GM21528 (cell line): ENCODE measurements around the gene ADPRS.

Experiments used
- ATAC-seq: cut with Tn5 transposase; IDR thresholded peaks from one replicate; pipeline ENCODE4 v1.9.1; 2021; ENCODE audit warnings: mild to moderate bottlenecking, moderate library complexity; ENCODE audit not compliant: unreplicated experiment, low FRiP score

ADPRS gene, protein sequence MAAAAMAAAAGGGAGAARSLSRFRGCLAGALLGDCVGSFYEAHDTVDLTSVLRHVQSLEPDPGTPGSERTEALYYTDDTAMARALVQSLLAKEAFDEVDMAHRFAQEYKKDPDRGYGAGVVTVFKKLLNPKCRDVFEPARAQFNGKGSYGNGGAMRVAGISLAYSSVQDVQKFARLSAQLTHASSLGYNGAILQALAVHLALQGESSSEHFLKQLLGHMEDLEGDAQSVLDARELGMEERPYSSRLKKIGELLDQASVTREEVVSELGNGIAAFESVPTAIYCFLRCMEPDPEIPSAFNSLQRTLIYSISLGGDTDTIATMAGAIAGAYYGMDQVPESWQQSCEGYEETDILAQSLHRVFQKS

GRCh38 chr1:36088577-36089392, at the start of gene ADPRS:
Gene ADPRS, plus strand, starts transcription at chr1:36088892. Its CDS starts 13 bp downstream, at chr1:36088905.
- ATAC-seq: peak; percentile 69

GRCh38 chr1:36040238-36040637, 48.5 kb upstream of the ADPRS start:
- ATAC-seq: no peak

- no peak for ATAC-seq
Measured at GRCh38 chr1:36051821-36052220, 36.9 kb upstream of the ADPRS start.

DNA sequence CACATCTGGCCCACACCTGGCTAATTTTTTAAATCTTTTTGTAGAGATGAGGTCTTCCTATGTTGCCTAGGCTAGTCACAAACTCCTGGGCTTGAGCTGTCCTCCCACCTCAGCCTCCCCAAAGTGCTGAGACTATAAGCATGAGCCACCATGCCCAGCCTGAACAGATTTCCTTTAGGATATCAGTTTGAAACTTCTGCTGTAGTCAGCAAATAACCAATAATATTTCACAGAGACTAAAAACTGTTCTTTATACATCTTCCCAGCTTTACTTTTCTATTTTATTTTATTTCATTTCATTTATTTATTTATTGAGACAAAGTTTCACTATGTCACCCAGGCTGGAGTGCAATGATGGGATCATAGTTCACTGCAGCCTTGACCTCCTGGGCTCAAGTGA, 34.7 kb upstream of the ADPRS start:
- ATAC-seq: no peak

DNA sequence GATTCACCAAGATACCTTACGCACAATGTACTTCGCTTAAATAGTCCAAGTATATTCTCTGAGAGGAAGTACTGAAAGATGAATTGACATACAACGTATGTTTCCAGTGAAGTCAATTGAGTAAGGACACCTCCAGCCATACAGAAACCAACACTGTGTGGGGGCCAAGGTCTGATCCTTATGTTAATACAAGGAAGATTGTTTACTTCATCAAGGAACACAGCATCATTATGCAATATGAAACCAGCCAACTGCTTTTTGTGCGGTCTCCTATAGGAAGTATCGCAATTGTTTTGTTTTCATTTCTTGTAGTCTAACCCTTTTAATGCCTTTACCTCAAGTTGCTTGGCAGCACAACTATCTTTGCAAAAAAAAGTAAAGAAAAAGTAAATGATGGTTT, 33.0 kb upstream of the ADPRS start:
- ATAC-seq: no peak

DNA sequence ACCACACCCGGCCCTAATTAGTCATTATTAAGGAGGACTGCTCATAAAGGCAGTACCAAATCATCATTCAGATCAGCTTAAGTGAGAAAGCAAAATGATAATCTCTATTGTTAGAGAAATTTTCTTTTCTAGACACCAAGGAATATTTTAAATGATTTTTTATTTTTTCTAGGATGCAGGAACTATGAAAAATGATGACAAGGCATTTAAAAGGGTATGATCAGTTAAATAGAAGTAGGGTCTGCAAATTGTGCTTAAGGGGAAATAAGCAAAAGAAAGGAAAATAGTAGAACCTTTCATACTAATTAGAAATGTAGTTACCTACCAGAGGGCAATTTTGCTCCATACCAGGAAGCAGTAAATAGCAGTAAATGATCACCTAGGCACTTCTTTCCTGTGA, 26.4 kb upstream of the ADPRS start:
- no peak for ATAC-seq

- no peak for ATAC-seq
Measured at GRCh38 chr1:36067871-36068270, 20.8 kb upstream of the ADPRS start.

DNA sequence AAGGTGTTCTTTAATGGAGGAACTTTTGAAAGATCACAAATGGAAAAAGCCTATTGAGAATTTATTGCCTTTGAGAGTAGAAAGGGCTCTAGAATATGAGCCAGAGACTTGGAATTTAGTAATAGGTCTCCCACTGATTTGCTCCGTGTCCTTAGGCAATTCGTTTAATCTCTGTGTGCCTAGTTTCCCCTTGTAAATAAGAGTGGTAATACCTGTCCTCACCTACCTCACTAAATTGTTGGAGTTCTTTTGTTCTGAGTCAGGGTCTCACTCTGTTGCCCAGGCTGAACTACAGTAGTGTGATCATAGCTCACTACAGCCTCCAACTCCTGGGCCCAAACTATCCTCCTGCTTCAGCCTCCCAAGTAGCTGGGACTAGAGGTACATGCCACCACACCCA, 19.8 kb upstream of the ADPRS start:
- no peak for ATAC-seq

DNA sequence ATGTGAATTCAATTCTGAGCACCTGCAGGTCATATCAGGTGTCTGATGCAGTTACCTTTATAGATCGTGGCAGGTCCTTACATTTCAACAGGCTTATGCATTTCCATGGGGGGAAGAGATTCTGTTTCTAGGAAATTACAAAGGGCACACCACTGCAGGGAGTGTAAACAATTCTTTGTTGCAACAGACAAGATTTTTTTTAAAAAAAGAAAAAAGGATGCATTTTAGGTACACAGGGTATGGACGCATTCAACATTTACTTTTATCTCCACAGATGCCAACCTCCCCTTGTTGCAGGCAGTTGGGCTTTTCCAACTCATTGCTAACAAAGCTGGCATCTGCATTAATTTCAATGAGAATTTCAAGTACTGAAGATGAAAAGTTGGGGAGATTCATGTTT, 18.3 kb upstream of the ADPRS start:
- ATAC-seq: no peak

- no peak for ATAC-seq
Measured at GRCh38 chr1:36076979-36077573, 11.6 kb upstream of the ADPRS start.

- no peak for ATAC-seq
Measured at GRCh38 chr1:36080236-36080635, 8.5 kb upstream of the ADPRS start.

GRCh38 chr1:36080801-36081200, 7.9 kb upstream of the ADPRS start:
- ATAC-seq: no peak

DNA sequence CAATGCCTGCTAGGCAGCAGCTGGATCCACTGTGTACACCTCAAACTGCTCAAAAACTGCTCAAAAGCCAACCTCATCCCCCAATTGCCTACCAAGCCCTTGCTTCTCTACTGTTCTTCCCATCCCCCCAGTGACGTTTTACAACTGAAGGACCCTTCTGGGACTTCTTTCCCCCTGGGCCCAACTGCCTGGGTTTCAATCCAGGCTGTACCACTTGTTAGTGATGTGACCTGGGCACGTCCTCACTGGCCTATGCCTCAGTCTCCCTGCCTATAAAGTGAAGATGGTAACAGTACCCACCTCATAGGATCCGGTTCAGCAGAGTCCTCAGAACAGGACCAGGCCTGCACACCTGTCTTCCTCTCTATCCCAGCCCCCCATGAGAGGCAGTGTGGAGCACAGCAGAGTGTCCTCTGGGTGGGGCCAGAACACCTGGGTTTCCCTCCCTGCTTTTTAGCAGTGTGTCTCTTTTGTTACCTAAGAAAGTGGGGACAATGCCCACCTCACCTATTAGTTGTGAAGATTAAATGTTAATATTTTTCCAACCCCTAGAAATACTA, 6.7 kb upstream of the ADPRS start:
- no peak for ATAC-seq

GRCh38 chr1:36083219-36083618, 5.5 kb upstream of the ADPRS start:
- no peak for ATAC-seq

DNA sequence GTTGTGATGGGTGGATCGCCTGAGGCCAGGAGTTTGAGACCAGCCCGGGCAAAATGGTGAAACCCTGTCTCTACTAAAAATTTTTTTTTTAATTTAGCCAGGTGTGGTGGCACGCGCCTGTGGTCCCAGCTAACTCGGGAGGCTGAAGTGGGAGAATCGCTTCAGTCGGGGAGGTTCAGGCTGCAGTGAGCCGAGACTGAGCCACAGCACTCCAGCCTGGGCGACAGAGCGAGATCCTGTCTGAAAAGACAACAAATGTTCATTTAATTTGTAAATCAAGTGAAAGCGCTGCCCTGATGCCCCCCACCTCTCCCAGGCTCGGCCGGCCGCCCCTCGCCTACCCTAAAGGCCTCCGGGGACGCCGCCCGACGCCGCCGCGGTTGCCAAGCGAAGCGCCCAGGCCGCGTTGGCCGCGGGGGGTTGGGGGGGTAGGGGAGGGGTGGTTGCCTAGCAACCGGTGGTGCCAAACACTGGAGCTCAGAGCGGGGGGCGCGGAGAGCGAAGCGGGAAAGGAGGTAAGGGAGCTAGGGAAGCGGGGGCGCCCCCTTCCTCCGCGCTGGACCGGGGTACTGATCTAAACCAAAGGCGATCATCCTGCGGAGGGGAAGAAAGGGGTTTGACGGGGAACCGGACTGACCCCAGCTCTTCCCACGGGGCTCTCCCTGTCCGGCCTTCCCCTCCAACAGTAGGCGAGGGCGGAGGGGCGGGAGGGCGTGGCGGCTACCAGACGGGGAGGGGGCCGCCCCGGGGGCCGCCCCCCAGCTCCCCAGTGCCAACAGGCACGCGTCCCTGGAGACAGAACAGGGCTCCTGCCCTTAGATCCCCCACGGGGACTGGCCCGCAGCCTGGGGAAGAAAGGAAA, 4.8 kb upstream of the ADPRS start, which contains the start of gene TEKT2:
TEKT2 (plus strand) TSS at position 460 of the 862 bp plus-strand sequence. CDS start 828 bp downstream, outside the sequence.
- no peak for ATAC-seq

DNA sequence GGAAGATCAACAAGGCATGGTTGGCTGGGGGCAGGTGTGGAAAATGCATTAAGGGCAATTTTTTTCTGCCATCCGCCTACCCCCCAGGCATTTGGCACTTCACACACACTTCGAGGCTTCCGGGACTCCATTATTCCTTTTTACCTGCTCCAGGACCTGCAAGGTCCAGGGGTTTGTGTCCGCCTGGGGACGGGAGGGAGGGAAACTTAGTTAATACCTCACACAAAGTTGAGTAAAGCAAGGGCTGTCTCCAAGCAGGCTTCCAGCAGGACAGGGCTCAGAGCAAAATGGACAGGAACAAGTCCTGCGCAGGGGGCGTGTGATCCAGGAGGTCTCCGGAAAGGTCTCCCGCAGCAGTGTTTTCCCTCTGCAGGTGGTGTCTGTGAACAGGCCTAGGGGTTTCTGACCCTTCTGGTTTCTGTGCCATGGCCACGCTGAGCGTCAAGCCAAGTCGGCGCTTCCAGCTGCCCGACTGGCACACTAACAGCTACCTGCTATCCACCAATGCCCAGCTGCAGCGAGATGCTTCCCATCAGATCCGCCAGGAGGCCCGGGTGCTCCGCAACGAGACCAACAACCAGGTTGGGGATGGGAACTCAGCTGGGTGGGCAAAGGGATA, 4.1 kb upstream of the ADPRS start:
- ATAC-seq: no peak

DNA sequence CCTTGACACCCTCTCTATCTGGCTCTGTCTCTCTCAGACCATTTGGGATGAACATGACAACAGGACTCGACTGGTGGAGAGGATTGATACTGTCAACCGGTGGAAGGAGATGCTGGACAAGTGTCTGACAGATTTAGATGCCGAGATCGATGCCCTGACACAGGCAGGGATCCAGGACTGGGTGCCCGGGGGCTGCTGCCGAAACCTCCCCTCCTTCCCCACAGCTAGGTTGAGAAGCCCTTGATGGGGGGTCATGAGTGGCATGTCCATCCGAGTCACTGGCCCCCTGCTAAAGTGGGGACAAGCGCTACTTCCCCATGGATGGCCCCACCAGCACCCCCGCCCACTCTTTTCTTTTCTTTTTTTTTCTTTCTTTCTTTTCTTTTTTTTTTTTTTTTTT, 3.6 kb upstream of the ADPRS start:
- no peak for ATAC-seq

- ATAC-seq: no peak
Measured at GRCh38 chr1:36085686-36086526, 2.8 kb upstream of the ADPRS start.
